Myocyte (in vitro differentiated cells): ENCODE results near the gene GPRC5C. TPM values are rescaled to one million over a fixed set of nuclear protein-coding genes. Genes with fewer than 3 reads are reported as not detected.

Source experiments
- DNase-seq: peaks from one replicate; pipeline ENCODE4 v3.0.0-alpha.2; 2012; ENCODE audit warnings: low read depth
- total RNA-seq: library from RNA; depleted of rRNA; stranded (reverse); fragments of >200 nt; gene quantifications from 2 replicates; pipeline ENCODE4 v1.2.3, GENCODE V29; 2014

Gene GPRC5C
- total RNA-seq, 1 donor from 2014 or later, result not detected

DNA sequence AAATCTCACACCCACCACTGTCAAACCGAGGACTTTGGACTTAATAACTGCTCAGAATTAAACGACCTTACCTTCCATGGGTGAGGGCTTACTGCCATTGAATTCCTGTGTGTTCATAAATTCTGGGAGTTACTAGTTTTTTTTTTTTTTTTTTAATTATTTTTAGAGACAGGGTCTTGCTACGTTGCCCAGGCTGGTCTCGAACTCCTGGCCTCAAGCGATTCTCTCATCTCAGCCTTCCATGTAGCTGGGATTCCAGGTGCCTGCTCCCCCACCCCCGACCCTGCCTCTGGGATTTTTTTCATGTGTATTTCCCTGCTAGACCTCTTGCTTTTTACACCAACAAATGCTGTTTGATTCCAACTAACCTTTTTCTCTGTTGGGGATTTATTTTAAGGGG, 19.7 kb downstream of the GPRC5C start:
- no peak for DNase-seq

- DNase-seq, result peak; percentile 21
Observed at GRCh38 chr17:74452033-74452840, 20.3 kb downstream of the GPRC5C start.

DNA sequence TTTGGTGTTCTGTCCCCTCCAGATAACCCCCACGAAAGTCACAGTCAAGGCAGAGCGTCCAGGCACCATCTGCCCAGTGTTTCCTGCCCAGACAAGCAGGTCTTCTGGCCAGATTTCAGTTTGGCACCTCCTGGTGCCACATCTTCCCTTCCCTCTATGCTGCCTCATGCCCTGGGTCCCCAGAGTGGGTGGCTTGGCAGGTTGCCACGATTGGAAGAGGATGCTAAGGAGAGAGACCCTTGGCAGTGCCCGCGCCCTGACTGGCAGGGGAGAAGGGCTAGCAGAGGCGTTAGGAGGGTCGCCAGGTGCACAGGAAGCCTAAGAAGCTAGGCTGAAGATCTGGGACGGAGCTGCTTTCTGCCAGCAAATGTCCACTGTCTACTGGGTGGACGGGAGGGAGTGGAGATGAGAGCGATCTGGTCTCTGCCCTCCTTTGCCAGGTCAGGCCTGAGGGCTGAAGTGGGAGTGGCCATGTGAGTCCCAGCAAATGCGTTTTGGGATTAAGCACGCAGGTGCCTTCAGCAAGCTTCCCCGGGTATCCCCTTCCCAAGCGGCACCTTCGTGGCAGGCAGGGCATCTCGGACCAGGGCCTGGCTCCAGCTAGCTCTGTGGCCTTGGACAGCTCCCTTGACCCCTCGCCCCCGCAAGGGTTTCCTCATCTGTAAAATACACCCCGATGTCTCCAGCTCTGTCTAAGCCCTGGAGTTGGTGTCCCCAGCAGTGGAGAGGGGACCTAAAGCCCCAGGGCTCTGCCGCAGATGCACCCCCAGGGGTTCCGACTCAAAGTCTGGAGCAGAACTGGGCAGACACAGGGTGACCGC, 21.2 kb downstream of the GPRC5C start:
- DNase-seq, result no peak

GRCh38 chr17:74453665-74454196, 21.8 kb downstream of the GPRC5C start:
- DNase-seq, result no peak

- peak; percentile 77 for DNase-seq
Observed at GRCh38 chr17:74454197-74455024, 22.5 kb downstream of the GPRC5C start.

DNA sequence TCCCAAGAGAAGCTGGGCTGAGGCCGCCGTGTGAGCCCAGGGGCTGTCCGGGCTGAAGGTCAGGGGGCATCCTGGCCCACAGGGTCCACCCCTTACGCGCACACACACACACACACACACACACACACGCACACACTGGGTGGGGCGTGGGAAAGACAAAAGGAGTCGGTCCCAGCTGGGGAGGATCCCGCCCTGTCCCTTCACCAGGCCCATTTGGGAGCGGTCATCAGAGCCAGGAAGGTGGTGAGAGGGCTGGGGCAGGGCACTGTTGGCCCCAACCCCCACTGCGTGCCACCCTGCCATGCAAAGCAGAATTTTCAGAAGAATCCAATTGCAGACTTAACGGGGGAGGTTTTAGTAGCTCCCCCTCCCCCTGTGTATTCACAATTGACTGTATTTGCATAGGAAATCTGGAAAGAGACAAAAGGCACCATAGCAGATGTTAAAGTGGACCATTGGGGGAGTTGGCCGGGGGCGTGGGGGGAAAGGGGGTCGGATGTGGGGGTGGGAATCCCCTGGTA, 23.2 kb downstream of the GPRC5C start:
- no peak for DNase-seq

DNA sequence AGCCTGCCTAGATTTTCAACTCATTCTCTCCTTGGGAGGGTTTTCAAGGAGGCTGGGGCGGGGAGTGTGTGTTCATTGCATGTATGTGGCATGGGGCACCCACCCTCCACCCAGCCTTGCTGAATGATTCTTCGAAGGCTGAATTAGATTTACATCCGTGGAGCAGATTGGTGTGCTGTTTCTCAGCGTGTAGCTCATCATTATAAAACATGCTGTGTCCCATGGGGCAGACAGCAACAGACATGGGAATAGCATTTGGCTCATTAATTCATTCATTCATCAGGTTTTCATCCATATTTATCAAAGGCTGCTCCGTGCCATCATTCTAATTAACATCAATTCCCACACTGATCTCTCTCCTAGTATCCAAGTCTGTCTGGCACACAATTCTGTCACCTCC, 23.9 kb downstream of the GPRC5C start:
- DNase-seq, result no peak

DNA sequence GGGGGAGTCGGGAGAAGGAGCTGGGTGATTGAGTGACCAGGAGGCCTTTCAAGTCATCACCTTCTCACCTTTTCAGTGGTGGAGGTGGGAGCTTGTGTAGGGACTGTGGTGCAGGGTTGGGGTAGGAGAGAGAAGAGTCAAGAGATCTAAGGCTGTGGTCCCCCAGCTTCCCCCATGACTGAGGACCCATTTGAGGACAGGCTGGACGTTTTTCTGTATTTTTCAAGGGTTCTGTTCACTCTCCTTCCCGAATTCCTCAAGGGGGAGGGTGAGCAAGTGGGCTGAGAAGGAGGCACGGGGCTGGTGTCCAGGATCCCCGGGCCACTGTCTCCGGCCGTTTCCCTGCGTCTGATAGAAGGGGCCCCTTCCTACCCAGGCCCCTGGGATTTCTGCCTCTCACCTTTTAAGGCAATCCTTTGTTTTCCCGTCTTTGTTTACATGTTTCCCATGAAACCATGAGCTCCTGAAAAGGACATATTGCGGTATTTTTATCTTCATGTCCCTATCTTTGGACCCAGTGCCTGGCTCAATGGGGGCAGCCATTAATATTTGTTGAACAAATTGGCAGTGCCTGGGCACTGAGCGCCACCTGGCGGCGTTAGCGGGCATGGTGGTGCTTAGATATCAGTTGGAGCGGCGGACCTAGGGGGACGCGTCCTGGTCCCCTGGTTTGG, 25.4 kb downstream of the GPRC5C start:
- peak; percentile 70 for DNase-seq

DNA sequence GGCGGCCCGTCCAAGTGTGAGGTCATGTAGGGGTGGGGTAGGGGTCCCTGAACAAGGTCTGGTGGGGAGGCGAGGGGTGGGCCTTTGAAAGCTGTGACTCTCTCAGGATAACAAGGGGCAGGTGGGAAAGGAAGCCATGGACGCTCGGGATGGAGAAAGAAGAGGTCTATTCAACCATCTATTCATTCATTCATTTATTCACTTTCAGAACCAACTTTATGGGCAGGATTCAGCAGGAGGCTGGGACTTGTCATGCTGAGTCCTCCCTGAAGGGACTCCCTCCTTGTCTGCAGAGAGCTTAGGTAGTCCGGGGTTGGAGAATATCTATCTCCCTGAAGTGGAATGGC, 25.9 kb downstream of the GPRC5C start:
- DNase-seq, result no peak

GRCh38 chr17:74458835-74459234, 26.9 kb downstream of the GPRC5C start:
- no peak for DNase-seq

- no peak for DNase-seq
Observed at GRCh38 chr17:74459622-74460021, 27.7 kb downstream of the GPRC5C start.

DNA sequence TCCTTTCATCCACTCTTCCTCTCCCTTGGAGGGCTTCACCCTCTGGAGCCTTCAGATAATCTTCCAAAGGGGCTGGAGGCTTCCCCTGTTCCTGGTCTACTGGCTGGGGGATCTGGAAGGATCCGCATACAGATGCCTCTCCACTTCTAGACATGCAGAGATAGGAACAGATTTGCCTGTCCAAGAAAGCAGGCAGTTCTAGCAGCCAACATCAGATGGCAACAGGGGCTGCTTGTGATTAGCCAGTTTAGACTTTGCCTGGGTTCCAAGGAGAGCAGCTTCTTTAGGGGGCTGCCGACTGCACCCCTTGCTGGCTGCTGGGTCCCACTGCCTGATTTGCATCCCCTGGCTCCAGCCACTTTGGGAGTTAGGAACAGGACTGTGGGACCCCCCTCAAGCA, 28.4 kb downstream of the GPRC5C start:
- DNase-seq, result no peak

DNA sequence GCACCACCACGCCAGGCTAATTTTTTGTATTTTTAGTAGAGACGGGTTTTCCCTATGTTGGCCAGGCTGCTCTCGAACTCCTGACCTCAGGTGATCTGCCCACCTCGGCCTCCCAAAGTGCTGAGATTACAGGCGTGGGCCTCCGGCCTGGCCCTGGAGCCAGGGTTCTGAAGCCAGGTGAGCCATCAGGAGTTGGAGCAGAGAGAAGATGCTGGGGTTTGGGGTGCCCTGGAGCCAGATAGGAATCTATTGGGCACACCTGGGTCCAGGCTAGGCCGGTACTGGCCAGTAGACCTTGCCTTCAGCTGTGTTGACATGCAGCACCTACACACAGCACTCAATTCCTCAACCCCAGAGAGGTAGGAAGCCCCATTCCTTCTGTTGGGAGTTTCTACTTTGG, 29.1 kb downstream of the GPRC5C start:
- no peak for DNase-seq

DNA sequence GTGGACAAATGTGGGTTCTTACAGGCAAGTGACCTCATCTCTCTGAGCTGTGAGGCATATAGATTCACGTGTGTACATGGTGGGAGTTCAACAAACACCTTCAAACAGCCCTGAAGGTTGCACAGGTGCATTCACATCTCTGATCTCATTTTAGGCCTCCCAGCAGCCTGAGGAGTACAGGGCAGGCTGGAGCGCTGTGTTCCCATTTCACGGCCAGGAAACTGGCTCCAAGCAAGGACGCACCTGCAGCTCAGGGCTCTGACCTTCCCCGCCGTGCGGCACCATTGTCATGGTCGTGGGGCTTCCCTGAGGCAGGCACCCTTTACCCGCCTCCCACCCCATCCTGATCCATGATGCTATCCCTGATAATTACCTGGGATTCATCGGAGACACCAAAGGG, 29.7 kb downstream of the GPRC5C start:
- DNase-seq, result no peak

DNA sequence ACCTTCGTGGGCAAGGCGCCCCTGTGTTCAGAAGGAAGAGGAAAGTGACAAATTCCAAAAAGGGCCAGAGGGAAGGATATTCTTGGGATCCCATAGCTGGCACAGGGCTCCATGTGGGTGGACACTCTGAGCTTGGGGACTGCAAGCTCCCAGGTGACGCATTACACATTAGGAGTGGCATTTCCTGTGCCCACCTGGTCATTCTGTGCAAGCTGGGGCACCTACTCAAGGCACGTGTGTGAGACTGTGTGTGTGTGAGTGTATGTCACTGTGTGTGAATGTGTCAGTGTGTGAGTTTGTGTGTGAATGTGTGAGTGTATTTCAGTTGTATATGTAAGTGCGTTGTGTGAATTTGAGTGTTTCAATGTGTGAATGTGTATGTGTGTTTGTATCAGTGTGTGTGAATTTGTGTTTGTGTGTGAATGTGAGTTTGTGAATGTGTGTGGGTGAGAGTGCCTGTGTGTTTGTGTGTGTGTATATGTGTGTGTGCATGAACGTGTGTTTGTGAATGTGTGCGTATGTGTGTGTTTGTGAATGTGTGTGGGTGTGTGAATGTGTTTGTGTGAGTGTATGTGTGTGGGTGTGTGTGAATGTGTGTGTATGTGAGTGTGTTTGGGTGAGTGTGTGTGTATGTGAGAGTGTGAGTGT, 33.0 kb downstream of the GPRC5C start:
- no peak for DNase-seq

- no peak for DNase-seq
Observed at GRCh38 chr17:74465378-74466110, 33.7 kb downstream of the GPRC5C start.

DNA sequence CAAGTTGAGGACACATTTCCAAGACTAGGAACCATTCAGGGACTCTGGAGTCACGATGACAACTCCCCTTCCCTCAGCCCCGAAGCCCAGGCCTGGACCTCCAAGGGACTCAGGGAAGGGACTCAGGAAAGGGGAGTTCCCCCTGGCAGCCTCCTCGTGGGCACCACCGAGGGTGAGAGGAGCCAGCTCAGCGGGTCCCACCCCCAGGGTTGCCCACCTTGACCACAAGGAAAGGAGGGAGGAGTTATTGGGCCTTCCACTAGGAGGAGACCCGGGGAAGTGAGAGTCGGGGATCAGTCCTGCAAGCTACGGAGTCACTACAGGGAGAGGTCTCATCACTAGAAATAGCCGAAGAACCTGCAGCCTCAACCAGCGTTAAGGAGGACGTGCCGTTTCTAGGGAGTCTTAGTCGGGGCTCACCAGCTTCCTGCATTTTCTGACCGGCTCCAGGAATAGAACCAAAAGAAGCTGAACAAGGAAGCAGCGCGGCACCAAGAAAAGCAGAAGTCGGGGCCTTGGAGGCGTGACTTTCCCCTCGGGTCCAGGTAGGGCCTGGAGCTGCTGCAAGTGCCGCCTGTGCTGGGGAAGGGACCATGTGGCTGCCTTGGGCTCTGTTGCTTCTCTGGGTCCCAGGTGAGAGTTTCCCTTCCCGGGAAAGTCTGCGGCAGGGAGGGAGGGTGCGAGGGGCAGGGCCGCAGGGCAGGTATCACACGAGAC, 34.4 kb downstream of the GPRC5C start, which contains the start of gene CD300A:
Gene CD300A, plus strand, starts transcription at position 524 of the 717 bp plus-strand sequence. Its CDS starts 70 bp downstream, at position 594.
- no peak for DNase-seq

DNA sequence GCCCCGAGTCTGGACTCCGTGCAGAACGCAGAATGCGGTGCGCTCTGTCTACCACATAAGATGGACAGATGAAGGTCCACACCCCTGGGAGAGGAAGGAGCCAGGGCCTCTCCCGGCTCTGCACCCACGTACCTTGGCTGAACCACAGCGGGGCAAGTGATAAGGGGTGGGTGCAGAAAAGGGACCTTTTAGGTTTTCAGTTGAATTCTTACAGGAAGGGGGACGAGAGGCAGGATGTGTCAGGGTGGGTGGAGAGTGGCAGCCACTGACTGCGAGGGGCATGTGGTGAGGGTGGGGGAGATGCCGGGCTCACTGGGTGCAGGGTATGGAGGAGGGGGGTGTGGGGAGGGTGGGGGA, 34.9 kb downstream of the GPRC5C start:
- DNase-seq, result no peak
